ENCODE measurements around the gene PLEKHG7.
"Not testable (repeated sequence)": the region's sequence is repeated elsewhere in the genome, so short reads cannot be mapped to it uniquely, and the experiment has no call there.

The PLEKHG7 gene

GRCh38 chr12:92784797-92785562 lies 82.2 kb downstream of the PLEKHG7 start:
- peak; percentile 97 for FAIRE-seq
- peak; percentile 9 for DNase-seq (ENCODE audit: insufficient read length, low spot score)
- TF ChIP-seq POLR2A (IDR thresholded peaks at IDR 0.05; ENCODE audit: low read depth, low read length), result no peak

GRCh38 chr12:92785563-92785950 lies 82.8 kb downstream of the PLEKHG7 start:
- DNase-seq (ENCODE audit: insufficient read length, low spot score) (no peak), FAIRE-seq (no peak)
- no peak for TF ChIP-seq POLR2A (IDR thresholded peaks at IDR 0.05; ENCODE audit: low read depth, low read length)

- no peak for DNase-seq (ENCODE audit: insufficient read length, low spot score)
- FAIRE-seq, result no peak
- no peak for TF ChIP-seq POLR2A (IDR thresholded peaks at IDR 0.05; ENCODE audit: low read depth, low read length)
These were observed 83.3 kb downstream of the PLEKHG7 start for GRCh38 chr12:92786045-92786444.

- FAIRE-seq; DNase-seq (ENCODE audit: insufficient read length, low spot score): not testable (repeated sequence)
These were observed 91.6 kb downstream of the PLEKHG7 start for GRCh38 chr12:92794356-92794755.

- FAIRE-seq (no peak), DNase-seq (ENCODE audit: insufficient read length, low spot score) (no peak)
- no peak for TF ChIP-seq POLR2A (IDR thresholded peaks at IDR 0.05; ENCODE audit: low read depth, low read length)
These were observed 92.0 kb downstream of the PLEKHG7 start for GRCh38 chr12:92794814-92795213.

- no peak for TF ChIP-seq POLR2A (IDR thresholded peaks at IDR 0.05; ENCODE audit: low read depth, low read length)
- FAIRE-seq (no peak), DNase-seq (ENCODE audit: insufficient read length, low spot score) (peak; percentile 4)
These were observed 93.9 kb downstream of the PLEKHG7 start for GRCh38 chr12:92796650-92797049.

GRCh38 chr12:92802906-92803305 lies 100.1 kb downstream of the PLEKHG7 start:
- no peak for DNase-seq (ENCODE audit: insufficient read length, low spot score)
- no peak for TF ChIP-seq POLR2A (IDR thresholded peaks at IDR 0.05; ENCODE audit: low read depth, low read length)
- FAIRE-seq, result no peak

- FAIRE-seq (no peak), DNase-seq (ENCODE audit: insufficient read length, low spot score) (no peak)
- no peak for TF ChIP-seq POLR2A (IDR thresholded peaks at IDR 0.05; ENCODE audit: low read depth, low read length)
These were observed 101.1 kb downstream of the PLEKHG7 start for GRCh38 chr12:92803903-92804302.

GRCh38 chr12:92810370-92810769 lies 107.6 kb downstream of the PLEKHG7 start:
- FAIRE-seq, result no peak
- DNase-seq (ENCODE audit: insufficient read length, low spot score), result no peak
- TF ChIP-seq POLR2A (IDR thresholded peaks at IDR 0.05; ENCODE audit: low read depth, low read length), result no peak

- no peak for TF ChIP-seq POLR2A (IDR thresholded peaks at IDR 0.05; ENCODE audit: low read depth, low read length)
- no peak for DNase-seq (ENCODE audit: insufficient read length, low spot score)
- no peak for FAIRE-seq
These were observed 111.8 kb downstream of the PLEKHG7 start for GRCh38 chr12:92814584-92814983.

GRCh38 chr12:92821142-92821541 lies 118.4 kb downstream of the PLEKHG7 start:
- DNase-seq (ENCODE audit: insufficient read length, low spot score) (no peak), FAIRE-seq (no peak)
- no peak for TF ChIP-seq POLR2A (IDR thresholded peaks at IDR 0.05; ENCODE audit: low read depth, low read length)
